Keratinocyte (primary cell): ENCODE results near the gene LRRC7. TPM values are rescaled to one million over a fixed set of nuclear protein-coding genes. Genes with fewer than 3 reads are reported as not detected.

ENCODE experiments used
- DNase-seq: peaks from one replicate; pipeline ENCODE4 v3.0.0-alpha.2; 2011; ENCODE audit warnings: low read depth, missing footprints, low spot score
- FAIRE-seq: peaks from 2 replicates; lab custom pipeline; 2011; peaks lifted over from hg19 to GRCh38; lab: Jason Lieb, UNC
- H2AFZ ChIP-seq: 2 replicates; pipeline ENCODE4 v1.6.0; 2012; ENCODE audit warnings: low read length, control low read depth, inconsistent platforms; ENCODE audit not compliant: control insufficient read depth
- H3K27ac ChIP-seq: 2 replicates; pipeline ENCODE4 v1.5.1; 2011; ENCODE audit warnings: low read length; ENCODE audit not compliant: control insufficient read depth, insufficient read depth
- H3K27me3 ChIP-seq: 3 replicates; pipeline ENCODE4 v1.6.0; 2011; ENCODE audit warnings: low read length; ENCODE audit not compliant: control insufficient read depth, insufficient read depth; ENCODE audit errors: extremely low read depth
- H3K36me3 ChIP-seq, 2 experiments: 2 replicates in 1 of 2; 3 replicates in 1 of 2; pipeline ENCODE4 v1.5.1; 2011; ENCODE audit warnings: low read length in 2 of 2, mild to moderate bottlenecking in 1 of 2; ENCODE audit not compliant: control insufficient read depth in 2 of 2, insufficient read depth in 2 of 2; ENCODE audit errors: extremely low read depth in 1 of 2
- H3K4me1 ChIP-seq: 3 replicates; pipeline ENCODE4 v1.5.1; 2011; ENCODE audit warnings: low read length; ENCODE audit not compliant: control insufficient read depth, insufficient read depth; ENCODE audit errors: extremely low read depth
- H3K4me2 ChIP-seq: 3 replicates; pipeline ENCODE4 v1.6.0; 2011; ENCODE audit warnings: low read depth, low read length; ENCODE audit not compliant: control insufficient read depth, insufficient read depth; ENCODE audit errors: extremely low read depth
- H3K4me3 ChIP-seq, 3 experiments: fragments of 200-600 bp in 1 of 3; sonication (generic) in 1 of 3; 2 replicates in 2 of 3; 3 replicates in 1 of 3; pipeline ENCODE4 v1.5.1; 2011 to 2016; ENCODE audit warnings: low read length in 3 of 3, mild to moderate bottlenecking in 3 of 3, control low read depth in 2 of 3, inconsistent platforms in 1 of 3, low read depth in 1 of 3, mixed read lengths in 1 of 3, mixed run types in 1 of 3, moderate library complexity in 1 of 3; ENCODE audit not compliant: control insufficient read depth in 2 of 3, insufficient read depth in 2 of 3; ENCODE audit errors: extremely low read depth in 1 of 3
- H3K79me2 ChIP-seq: 2 replicates; pipeline ENCODE4 v1.6.0; 2012; ENCODE audit warnings: low read length; ENCODE audit not compliant: control insufficient read depth, insufficient read depth
- H3K9ac ChIP-seq: 3 replicates; pipeline ENCODE4 v1.6.0; 2011; ENCODE audit warnings: low read length; ENCODE audit not compliant: control insufficient read depth, insufficient read depth; ENCODE audit errors: extremely low read depth
- H3K9me1 ChIP-seq: 3 replicates; pipeline ENCODE4 v1.6.0; 2011; ENCODE audit warnings: low read length; ENCODE audit not compliant: control insufficient read depth, insufficient read depth; ENCODE audit errors: extremely low read depth
- H3K9me3 ChIP-seq: 2 replicates; pipeline ENCODE4 v1.5.1; 2012; ENCODE audit warnings: low read depth, low read length; ENCODE audit not compliant: control insufficient read depth
- H4K20me1 ChIP-seq: 3 replicates; pipeline ENCODE4 v1.6.0; 2011; ENCODE audit warnings: low read length; ENCODE audit not compliant: control insufficient read depth, insufficient read depth; ENCODE audit errors: extremely low read depth
- CTCF ChIP-seq, 3 experiments: IDR thresholded peaks in 1 of 3; conservative IDR thresholded peaks in 1 of 3; optimal IDR thresholded peaks in 1 of 3; 2 replicates in 2 of 3; 3 replicates in 1 of 3; pipeline versions ENCODE3 to v1.5.1; 2011; ENCODE audit warnings: low read length in 3 of 3, mild to moderate bottlenecking in 3 of 3, moderate library complexity in 2 of 3, control low read depth in 1 of 3, inconsistent platforms in 1 of 3; ENCODE audit not compliant: insufficient read depth in 2 of 3; ENCODE audit errors: extremely low read depth in 1 of 3
- EZH2 ChIP-seq: IDR thresholded peaks from one replicate; pipeline ENCODE4 v1.6.1; 2012; ENCODE audit warnings: inconsistent platforms, mild to moderate bottlenecking, low read length, moderate library complexity
- dilution Hi-C: fragments of 300-500 bp; cut with MboI; formaldehyde crosslinking; loops from one replicate; pipeline ENCODE4 v1.7.0; 2020; ENCODE audit warnings: low sequenced_read_pairs; ENCODE audit not compliant: extremely low pct_ligation_motif_present
- polyA plus RNA-seq, 5 experiments: library from polyadenylated mRNA; depleted of rRNA in 3 of 5; stranded (reverse) in 3 of 5; stranded (forward) in 1 of 5; unstranded in 1 of 5; fragments of >200 nt; gene quantifications; 1 replicate in 1 of 5; 2 replicates in 3 of 5; 3 replicates in 1 of 5; pipeline versions ENCODE4 v1.2.1 to v1.2.3, GENCODE V29; 2011 to 2012; ENCODE audit warnings: missing spikeins in 2 of 5, low read depth in 1 of 5, low replicate concordance in 1 of 5

LRRC7 gene
- polyA plus RNA-seq, 1 donor (not counting 4 experiments of a cell fraction or from before 2014, with no cell fraction given): 0.28 TPM

- H3K4me2 ChIP-seq: no peak overlapping the region
- dilution Hi-C loops: no loop called here
- H3K4me3 ChIP-seq: no peak overlapping the region
- no peaks in the 10 kb centered on the region for H4K20me1 ChIP-seq
- H3K4me1 ChIP-seq: no peaks in the 10 kb centered on the region
- H3K36me3 ChIP-seq: no peaks in the 10 kb centered on the region
- no peak overlapping the region for H3K27ac ChIP-seq
- DNase-seq (no peak), FAIRE-seq (no peak)
- no peaks in the 10 kb centered on the region for H3K9me1 ChIP-seq
- H3K79me2 ChIP-seq: no peaks in the 10 kb centered on the region
- H3K27me3 ChIP-seq: no peaks in the 10 kb centered on the region
- H3K9ac ChIP-seq: no peak overlapping the region
- H3K9me3 ChIP-seq: no peaks in the 10 kb centered on the region
- H2AFZ ChIP-seq: no peak overlapping the region
- TF ChIP-seq CTCF (optimal IDR thresholded peaks at IDR 0.05 in 1 of 3, IDR thresholded peaks at IDR 0.05 in 1 of 3, conservative IDR thresholded peaks at IDR 0.05 in 1 of 3; ENCODE audit: extremely low read depth in 1 of 3, insufficient read depth in 2 of 3, low read length in 3 of 3) (no peak), EZH2 (no peak)
Measured at GRCh38 chr1:69982992-69983391, 415.3 kb downstream of the LRRC7 start.

- Histone ChIP-seq H3K9me1 (no peaks in the 10 kb centered on the region), H3K4me2 (no peak overlapping the region), H4K20me1 (no peaks in the 10 kb centered on the region), H3K27ac (no peak overlapping the region), H3K27me3 (no peaks in the 10 kb centered on the region), H3K4me1 (no peaks in the 10 kb centered on the region), H2AFZ (no peak overlapping the region), H3K79me2 (no peaks in the 10 kb centered on the region), H3K36me3 (no peaks in the 10 kb centered on the region), H3K9me3 (no peaks in the 10 kb centered on the region), H3K4me3 (no peak overlapping the region), H3K9ac (no peak overlapping the region)
- no peak for DNase-seq
- FAIRE-seq: no peak
- dilution Hi-C loops: no loop called here
- no peak for TF ChIP-seq EZH2
- TF ChIP-seq CTCF (optimal IDR thresholded peaks at IDR 0.05 in 1 of 3, IDR thresholded peaks at IDR 0.05 in 1 of 3, conservative IDR thresholded peaks at IDR 0.05 in 1 of 3; ENCODE audit: extremely low read depth in 1 of 3, insufficient read depth in 2 of 3, low read length in 3 of 3): no peak
Measured at GRCh38 chr1:69985376-69985775, 417.7 kb downstream of the LRRC7 start.
